ENCODE results near the gene GPR39. TPM values are rescaled to one million over a fixed set of nuclear protein-coding genes. Genes with fewer than 3 reads are reported as not detected.

The GPR39 gene
- total and polyA plus RNA-seq, 8 donors: 0.87 to 16.0 (median 5.5) TPM; not detected in 1

DNA sequence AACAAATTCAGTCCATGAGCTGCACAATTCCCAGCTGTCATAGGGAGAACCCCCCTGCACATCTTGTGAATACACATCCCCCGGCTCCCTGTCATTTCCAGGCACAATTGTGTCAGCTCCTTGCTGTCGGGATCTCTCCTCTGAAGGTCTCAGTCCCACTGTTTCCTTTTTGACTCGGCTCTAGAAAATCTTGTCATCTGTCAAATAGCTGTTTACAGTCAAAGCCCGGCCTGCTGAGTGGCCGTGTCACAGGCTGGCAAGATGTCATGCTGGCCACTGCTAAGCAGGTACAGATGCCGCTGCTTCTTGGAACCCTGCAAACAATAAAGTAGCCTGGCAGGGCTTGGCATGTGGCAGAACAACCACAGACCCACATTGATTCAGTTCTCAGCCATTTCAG lies 191.7 kb downstream of the GPR39 start:
- intact Hi-C loops (cut with DNase I; ENCODE audit: low total_unique reads): no loop called here
- Histone ChIP-seq H3K27me3 (no peaks in the 10 kb centered on the region), H3K4me3 (no peak overlapping the region), H3K27ac (no peak overlapping the region), H3K9me3 (no peaks in the 10 kb centered on the region), H3K4me1 (peaks cover 0 to 3% (median 0%) of the 10 kb centered on the region in 4 donors), H3K36me3 (no peaks in the 10 kb centered on the region)
- no peak for DNase-seq
- no peak for TF ChIP-seq POLR2AphosphoS5 (IDR thresholded peaks at IDR 0.05)
- TF ChIP-seq POLR2A (IDR thresholded peaks at IDR 0.05): no peak
- no peak for TF ChIP-seq EP300 (IDR thresholded peaks at IDR 0.05)
- 44 to 66% (median 53%) methylated on average over 6 of the region's 6 CpGs for WGBS, 5 donors

DNA sequence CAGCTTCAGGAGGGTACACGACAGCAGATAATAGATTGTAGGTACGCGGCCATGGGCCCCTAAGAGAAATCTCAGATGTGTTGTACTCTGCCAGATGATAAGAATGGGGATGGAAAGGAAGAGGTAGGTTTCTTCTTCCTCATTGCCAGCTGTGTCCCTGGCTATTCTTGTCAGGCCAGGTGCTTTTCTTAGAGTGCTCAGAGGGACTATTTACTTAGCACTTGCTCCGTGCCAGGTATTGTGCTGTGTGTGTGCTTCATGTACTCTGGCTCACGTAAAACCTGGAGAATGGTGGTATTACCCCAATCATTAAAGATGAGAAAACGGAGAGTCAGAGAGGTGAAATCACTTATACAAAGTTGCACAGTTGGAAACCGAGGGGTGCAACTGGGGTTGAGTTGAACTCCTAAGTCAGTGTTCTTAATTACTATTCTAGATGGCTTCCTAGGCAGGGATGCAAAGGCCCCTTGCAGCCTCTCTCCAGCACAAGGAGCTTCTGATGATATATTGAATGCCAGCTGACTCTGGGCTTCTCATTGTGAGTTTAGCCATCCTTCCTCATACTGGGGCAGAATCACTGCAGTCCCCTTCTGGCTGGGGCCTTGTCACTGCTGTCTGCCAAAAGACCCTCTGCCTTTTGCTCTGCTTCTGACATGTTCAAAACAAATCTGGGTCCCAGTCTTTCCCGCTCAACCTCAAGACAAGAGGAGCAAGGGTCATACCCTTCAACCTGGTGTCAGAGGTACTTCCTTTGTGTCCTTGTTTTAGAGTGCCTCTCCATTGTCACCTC lies 192.7 kb downstream of the GPR39 start:
- intact Hi-C loops (cut with DNase I; ENCODE audit: low total_unique reads): no loop called here
- peaks cover 0 to 3% (median 0%) of the 10 kb centered on the region in 4 donors for H3K4me1 ChIP-seq
- 68 to 83% (median 73%) methylated on average over 8 of the region's 8 CpGs for WGBS, 5 donors
- no peak overlapping the region for H3K4me3 ChIP-seq
- TF ChIP-seq, protein P1, sequence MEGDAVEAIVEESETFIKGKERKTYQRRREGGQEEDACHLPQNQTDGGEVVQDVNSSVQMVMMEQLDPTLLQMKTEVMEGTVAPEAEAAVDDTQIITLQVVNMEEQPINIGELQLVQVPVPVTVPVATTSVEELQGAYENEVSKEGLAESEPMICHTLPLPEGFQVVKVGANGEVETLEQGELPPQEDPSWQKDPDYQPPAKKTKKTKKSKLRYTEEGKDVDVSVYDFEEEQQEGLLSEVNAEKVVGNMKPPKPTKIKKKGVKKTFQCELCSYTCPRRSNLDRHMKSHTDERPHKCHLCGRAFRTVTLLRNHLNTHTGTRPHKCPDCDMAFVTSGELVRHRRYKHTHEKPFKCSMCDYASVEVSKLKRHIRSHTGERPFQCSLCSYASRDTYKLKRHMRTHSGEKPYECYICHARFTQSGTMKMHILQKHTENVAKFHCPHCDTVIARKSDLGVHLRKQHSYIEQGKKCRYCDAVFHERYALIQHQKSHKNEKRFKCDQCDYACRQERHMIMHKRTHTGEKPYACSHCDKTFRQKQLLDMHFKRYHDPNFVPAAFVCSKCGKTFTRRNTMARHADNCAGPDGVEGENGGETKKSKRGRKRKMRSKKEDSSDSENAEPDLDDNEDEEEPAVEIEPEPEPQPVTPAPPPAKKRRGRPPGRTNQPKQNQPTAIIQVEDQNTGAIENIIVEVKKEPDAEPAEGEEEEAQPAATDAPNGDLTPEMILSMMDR (IDR thresholded peaks at IDR 0.05): no peak
- no peaks in the 10 kb centered on the region for H3K27me3 ChIP-seq
- H3K36me3 ChIP-seq: no peaks in the 10 kb centered on the region
- H3K9me3 ChIP-seq: no peaks in the 10 kb centered on the region
- H3K27ac ChIP-seq: no peak overlapping the region
- peak in 1 of 2 donors; percentile 37 for DNase-seq

DNA sequence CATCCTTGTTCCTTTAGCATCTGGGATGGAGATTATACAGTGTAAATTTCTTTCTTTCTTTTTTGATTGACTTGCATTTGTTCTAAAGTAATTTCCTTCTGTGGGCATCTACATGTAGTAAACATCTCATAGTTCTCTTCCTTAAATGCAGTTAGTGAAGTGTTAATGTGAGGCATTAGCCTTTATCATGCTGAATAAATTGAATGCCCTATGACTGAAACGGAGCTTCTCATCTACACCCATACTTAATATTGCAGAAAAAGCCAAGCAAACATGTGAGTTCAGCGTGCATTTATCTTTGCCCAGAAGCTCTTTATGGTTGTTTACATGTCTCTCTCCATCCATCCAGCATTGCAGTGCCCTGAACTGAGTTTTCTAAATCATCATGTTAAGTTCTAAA lies 195.1 kb downstream of the GPR39 start:
- no peak for TF ChIP-seq EP300 (IDR thresholded peaks at IDR 0.05)
- no peak for TF ChIP-seq POLR2A (IDR thresholded peaks at IDR 0.05)
- TF ChIP-seq POLR2AphosphoS5 (IDR thresholded peaks at IDR 0.05): no peak
- TF ChIP-seq, protein P1 (IDR thresholded peaks at IDR 0.05): no peak

DNA sequence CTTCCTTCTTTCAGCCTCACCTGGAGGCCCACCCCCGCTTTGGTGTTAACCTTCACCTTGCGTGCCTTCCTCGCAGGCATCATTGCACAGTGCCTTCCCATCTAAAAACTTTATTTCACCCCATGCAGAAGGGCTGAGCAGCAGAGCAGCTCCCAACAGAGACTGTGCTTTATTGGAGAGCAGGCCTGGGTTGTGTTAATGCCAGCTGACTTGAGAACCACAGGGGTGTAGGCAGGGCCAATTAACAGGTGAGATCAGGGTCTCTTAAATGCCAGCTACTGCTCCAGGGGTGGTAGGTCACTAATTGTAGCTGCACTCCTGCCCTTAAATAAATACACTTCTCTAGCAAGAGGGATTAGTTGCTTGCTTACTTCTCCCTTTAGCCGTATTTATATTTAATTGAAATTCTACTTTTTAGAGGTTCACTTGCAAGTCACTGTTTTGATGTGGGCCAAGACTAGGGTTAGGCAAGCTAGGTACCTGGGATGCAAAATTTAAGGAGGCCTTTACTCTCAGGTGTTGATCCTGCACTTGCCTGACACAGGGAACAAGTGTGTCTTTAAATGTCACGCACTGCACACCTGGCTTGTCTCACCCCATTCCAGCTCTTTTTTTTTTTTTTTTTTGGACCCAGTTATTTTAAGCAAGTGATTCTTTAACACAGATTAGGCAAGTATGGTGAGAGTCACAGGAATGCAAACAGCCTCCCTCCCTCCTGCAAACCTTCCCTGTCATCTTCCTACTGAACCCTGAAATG lies 198.9 kb downstream of the GPR39 start:
- intact Hi-C loops (cut with DNase I; ENCODE audit: low total_unique reads): no loop called here
- no peak for TF ChIP-seq POLR2A (IDR thresholded peaks at IDR 0.05)
- H3K9me3 ChIP-seq: no peaks in the 10 kb centered on the region
- H3K4me3 ChIP-seq: no peak overlapping the region
- H3K27me3 ChIP-seq: no peaks in the 10 kb centered on the region
- no peaks in the 10 kb centered on the region for H3K36me3 ChIP-seq
- no peak for DNase-seq
- 70 to 83% (median 79%) methylated on average over 5 of the region's 5 CpGs for WGBS, 5 donors
- peaks cover 0 to 17% (median 0%) of the 10 kb centered on the region in 4 donors for H3K4me1 ChIP-seq
- no peak overlapping the region for H3K27ac ChIP-seq

More for the DNA sequence above, 195.1 kb downstream of the GPR39 start:
- intact Hi-C loops (cut with DNase I; ENCODE audit: low total_unique reads): no loop called here
- DNase-seq: no peak
- no peak overlapping the region for H3K27ac ChIP-seq
- 35 to 65% (median 36%) methylated on average over 2 of the region's 2 CpGs for WGBS, 5 donors
- H3K27me3 ChIP-seq: no peaks in the 10 kb centered on the region
- H3K4me3 ChIP-seq: no peak overlapping the region
- no peaks in the 10 kb centered on the region for H3K9me3 ChIP-seq
- peaks cover 0 to 21% (median 0%) of the 10 kb centered on the region in 4 donors for H3K4me1 ChIP-seq
- H3K36me3 ChIP-seq: no peaks in the 10 kb centered on the region

DNA sequence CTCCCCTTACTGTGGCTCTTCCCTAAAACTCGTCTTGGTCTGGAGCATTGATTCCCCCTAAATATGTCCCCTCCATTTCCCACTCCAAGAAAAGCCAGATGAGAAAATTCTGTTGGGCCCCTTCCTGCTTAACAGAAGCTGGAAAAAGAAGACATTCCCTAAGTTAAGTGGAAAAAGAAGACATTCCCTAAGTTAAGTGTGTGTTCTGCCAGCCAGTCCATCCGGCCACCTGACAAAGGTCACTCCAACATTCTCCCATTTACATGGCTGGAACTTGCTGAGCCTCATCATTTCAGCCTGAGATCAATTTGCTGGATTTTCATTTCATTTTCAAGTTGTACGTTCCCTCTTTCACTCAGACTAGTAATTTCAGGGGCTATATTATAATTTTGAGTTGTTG lies 201.4 kb downstream of the GPR39 start:
- no peak for DNase-seq
- H3K9me3 ChIP-seq: no peaks in the 10 kb centered on the region
- 65 to 81% (median 67%) methylated on average over 3 of the region's 3 CpGs for WGBS, 5 donors
- intact Hi-C loops (cut with DNase I; ENCODE audit: low total_unique reads): no loop called here
- no peak overlapping the region for H3K4me3 ChIP-seq
- H3K36me3 ChIP-seq: no peaks in the 10 kb centered on the region
- H3K4me1 ChIP-seq: peaks cover 0 to 17% (median 8%) of the 10 kb centered on the region in 4 donors
- H3K27me3 ChIP-seq: no peaks in the 10 kb centered on the region
- no peak for TF ChIP-seq EP300 (IDR thresholded peaks at IDR 0.05)
- TF ChIP-seq POLR2A (IDR thresholded peaks at IDR 0.05): no peak
- no peak for TF ChIP-seq POLR2AphosphoS5 (IDR thresholded peaks at IDR 0.05)
- TF ChIP-seq, protein P1 (IDR thresholded peaks at IDR 0.05): no peak
- H3K27ac ChIP-seq: no peak overlapping the region
